ENCODE results near the gene ICAM3.

The ICAM3 gene, protein sequence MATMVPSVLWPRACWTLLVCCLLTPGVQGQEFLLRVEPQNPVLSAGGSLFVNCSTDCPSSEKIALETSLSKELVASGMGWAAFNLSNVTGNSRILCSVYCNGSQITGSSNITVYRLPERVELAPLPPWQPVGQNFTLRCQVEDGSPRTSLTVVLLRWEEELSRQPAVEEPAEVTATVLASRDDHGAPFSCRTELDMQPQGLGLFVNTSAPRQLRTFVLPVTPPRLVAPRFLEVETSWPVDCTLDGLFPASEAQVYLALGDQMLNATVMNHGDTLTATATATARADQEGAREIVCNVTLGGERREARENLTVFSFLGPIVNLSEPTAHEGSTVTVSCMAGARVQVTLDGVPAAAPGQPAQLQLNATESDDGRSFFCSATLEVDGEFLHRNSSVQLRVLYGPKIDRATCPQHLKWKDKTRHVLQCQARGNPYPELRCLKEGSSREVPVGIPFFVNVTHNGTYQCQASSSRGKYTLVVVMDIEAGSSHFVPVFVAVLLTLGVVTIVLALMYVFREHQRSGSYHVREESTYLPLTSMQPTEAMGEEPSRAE

DNA sequence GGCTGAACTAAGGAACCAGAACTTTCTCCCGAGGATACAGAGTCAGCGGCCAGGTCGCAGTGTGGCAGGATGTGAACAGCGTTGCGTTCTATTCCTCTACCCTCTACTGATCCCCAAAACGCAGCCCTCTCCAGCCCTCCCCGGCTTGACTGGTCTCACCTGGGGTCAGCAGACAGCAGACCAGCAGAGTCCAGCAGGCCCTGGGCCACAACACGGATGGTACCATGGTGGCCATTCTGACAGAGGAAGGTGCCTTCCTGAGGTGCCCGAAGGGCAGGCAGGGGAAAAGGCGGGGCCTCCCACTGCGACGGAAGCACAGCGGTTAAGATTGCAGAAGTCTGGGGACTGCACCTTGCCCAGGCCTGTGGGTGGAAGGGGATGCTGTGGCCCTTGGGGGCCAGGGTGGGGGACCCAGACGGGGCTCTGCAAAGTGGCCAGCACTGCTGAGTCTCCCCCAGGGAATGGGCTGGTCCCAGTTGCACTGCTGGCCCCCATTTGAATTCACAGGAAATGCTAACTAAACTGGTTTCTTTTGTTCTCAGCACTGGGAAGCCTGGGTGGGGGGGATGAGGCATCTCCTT, at the start of gene ICAM3:
Gene ICAM3 (minus strand): TSS at position 245 of the 581 bp plus-strand sequence. CDS start 10 bp downstream, at position 235.
- TF ChIP-seq CREB1 (IDR thresholded peaks at IDR 0.05; ENCODE audit: low read depth) (no peak), TEAD4 (IDR thresholded peaks at IDR 0.05) (no peak), EGR1 (IDR thresholded peaks at IDR 0.05) (no peak), MAX (IDR thresholded peaks at IDR 0.05) (no peak), TCF12 (IDR thresholded peaks at IDR 0.05; ENCODE audit: low read depth) (no peak), RAD21 (IDR thresholded peaks at IDR 0.05; ENCODE audit: low read depth) (no peak), FOXM1 (IDR thresholded peaks at IDR 0.05; ENCODE audit: borderline replicate concordance, low read depth) (no peak), NFIC (IDR thresholded peaks at IDR 0.05) (no peak), YY1 (IDR thresholded peaks at IDR 0.05; ENCODE audit: low read depth) (no peak), EP300 (IDR thresholded peaks at IDR 0.05; ENCODE audit: borderline replicate concordance) (no peak), CEBPB (IDR thresholded peaks at IDR 0.05) (no peak), TAF1 (IDR thresholded peaks at IDR 0.05; ENCODE audit: low read depth) (no peak), ZBTB7A (IDR thresholded peaks at IDR 0.05; ENCODE audit: low read depth) (no peak)
- TF ChIP-seq, protein P1, sequence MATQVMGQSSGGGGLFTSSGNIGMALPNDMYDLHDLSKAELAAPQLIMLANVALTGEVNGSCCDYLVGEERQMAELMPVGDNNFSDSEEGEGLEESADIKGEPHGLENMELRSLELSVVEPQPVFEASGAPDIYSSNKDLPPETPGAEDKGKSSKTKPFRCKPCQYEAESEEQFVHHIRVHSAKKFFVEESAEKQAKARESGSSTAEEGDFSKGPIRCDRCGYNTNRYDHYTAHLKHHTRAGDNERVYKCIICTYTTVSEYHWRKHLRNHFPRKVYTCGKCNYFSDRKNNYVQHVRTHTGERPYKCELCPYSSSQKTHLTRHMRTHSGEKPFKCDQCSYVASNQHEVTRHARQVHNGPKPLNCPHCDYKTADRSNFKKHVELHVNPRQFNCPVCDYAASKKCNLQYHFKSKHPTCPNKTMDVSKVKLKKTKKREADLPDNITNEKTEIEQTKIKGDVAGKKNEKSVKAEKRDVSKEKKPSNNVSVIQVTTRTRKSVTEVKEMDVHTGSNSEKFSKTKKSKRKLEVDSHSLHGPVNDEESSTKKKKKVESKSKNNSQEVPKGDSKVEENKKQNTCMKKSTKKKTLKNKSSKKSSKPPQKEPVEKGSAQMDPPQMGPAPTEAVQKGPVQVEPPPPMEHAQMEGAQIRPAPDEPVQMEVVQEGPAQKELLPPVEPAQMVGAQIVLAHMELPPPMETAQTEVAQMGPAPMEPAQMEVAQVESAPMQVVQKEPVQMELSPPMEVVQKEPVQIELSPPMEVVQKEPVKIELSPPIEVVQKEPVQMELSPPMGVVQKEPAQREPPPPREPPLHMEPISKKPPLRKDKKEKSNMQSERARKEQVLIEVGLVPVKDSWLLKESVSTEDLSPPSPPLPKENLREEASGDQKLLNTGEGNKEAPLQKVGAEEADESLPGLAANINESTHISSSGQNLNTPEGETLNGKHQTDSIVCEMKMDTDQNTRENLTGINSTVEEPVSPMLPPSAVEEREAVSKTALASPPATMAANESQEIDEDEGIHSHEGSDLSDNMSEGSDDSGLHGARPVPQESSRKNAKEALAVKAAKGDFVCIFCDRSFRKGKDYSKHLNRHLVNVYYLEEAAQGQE (IDR thresholded peaks at IDR 0.05; ENCODE audit: low read depth): no peak
- TF ChIP-seq, protein P2, sequence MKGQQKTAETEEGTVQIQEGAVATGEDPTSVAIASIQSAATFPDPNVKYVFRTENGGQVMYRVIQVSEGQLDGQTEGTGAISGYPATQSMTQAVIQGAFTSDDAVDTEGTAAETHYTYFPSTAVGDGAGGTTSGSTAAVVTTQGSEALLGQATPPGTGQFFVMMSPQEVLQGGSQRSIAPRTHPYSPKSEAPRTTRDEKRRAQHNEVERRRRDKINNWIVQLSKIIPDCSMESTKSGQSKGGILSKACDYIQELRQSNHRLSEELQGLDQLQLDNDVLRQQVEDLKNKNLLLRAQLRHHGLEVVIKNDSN (IDR thresholded peaks at IDR 0.05): no peak

GRCh38 chr19:10388957-10389356, 49.5 kb upstream of the ICAM3 start:
- peak; percentile 85 for TF ChIP-seq RAD21 (IDR thresholded peaks at IDR 0.05; ENCODE audit: low read depth)
- TF ChIP-seq MAX (IDR thresholded peaks at IDR 0.05): no peak
- no peak for TF ChIP-seq NFIC (IDR thresholded peaks at IDR 0.05)
- peak; percentile 88 for TF ChIP-seq TEAD4 (IDR thresholded peaks at IDR 0.05)
- TF ChIP-seq FOXM1 (IDR thresholded peaks at IDR 0.05; ENCODE audit: borderline replicate concordance, low read depth): no peak

- TF ChIP-seq YY1 (IDR thresholded peaks at IDR 0.05; ENCODE audit: low read depth) (no peak), CEBPB (IDR thresholded peaks at IDR 0.05) (no peak), TAF1 (IDR thresholded peaks at IDR 0.05; ENCODE audit: low read depth) (no peak), MAX (IDR thresholded peaks at IDR 0.05) (no peak), CREB1 (IDR thresholded peaks at IDR 0.05; ENCODE audit: low read depth) (no peak), TCF12 (IDR thresholded peaks at IDR 0.05; ENCODE audit: low read depth) (no peak), FOXM1 (IDR thresholded peaks at IDR 0.05; ENCODE audit: borderline replicate concordance, low read depth) (no peak), ZBTB7A (IDR thresholded peaks at IDR 0.05; ENCODE audit: low read depth) (no peak), RAD21 (IDR thresholded peaks at IDR 0.05; ENCODE audit: low read depth) (no peak), TEAD4 (IDR thresholded peaks at IDR 0.05) (no peak), EP300 (IDR thresholded peaks at IDR 0.05; ENCODE audit: borderline replicate concordance) (no peak), NFIC (IDR thresholded peaks at IDR 0.05) (no peak)
- TF ChIP-seq, protein P1 (IDR thresholded peaks at IDR 0.05; ENCODE audit: low read depth): no peak
- TF ChIP-seq, protein P2 (IDR thresholded peaks at IDR 0.05): no peak
Measured at GRCh38 chr19:10384580-10384979, 45.2 kb upstream of the ICAM3 start.

DNA sequence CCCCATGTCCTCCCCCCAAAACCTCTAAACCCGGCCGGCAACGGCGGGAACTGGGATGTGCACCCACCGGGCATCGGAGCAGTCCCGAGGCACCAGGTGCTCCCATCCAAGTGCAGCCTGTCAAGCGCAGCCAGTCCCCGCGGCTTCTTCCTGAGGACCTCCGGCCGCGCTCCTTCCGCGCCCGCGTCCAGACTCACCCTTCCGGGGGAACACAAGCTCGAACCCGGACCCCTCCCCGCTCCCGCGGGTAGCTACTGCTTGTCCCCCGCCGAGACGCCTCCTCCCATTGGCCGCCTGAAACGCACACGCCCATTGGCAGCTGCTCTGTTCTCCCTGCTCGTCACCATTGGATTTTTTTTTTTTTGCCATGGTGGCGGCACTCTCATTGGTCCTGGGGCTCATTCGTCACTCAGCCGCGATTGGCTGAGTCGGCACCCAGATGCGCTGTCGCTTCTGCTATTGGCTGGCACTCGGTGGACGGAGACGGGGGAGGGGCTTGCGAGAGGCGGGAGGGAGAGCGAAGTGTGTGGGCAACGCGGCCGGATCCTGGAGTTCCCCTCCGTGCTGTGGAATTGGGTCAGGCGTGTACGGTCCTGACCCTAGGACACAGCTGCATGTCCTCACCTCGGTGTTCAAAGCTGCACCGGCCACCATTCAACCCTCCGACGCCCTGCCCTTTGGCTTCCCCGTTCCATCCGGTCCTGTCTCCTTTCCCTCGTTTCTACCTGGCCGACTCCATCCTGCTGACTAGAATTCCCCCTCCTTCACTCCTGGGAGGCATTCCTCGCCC, 41.1 kb upstream of the ICAM3 start, which contains the start of gene TYK2:
Gene TYK2 (minus strand): TSS at position 260 of the 790 bp plus-strand sequence. CDS start 2,166 bp downstream, outside the sequence.
- TF ChIP-seq ZBTB7A (IDR thresholded peaks at IDR 0.05; ENCODE audit: low read depth): peak; percentile 73
- peak; percentile 81 for TF ChIP-seq CREB1 (IDR thresholded peaks at IDR 0.05; ENCODE audit: low read depth)
- TF ChIP-seq TAF1 (IDR thresholded peaks at IDR 0.05; ENCODE audit: low read depth): peak; percentile 81
- peak; percentile 96 for TF ChIP-seq MAX (IDR thresholded peaks at IDR 0.05)
- no peak for TF ChIP-seq FOXM1 (IDR thresholded peaks at IDR 0.05; ENCODE audit: borderline replicate concordance, low read depth)
- no peak for TF ChIP-seq YY1 (IDR thresholded peaks at IDR 0.05; ENCODE audit: low read depth)

Data from Ishikawa (cell line).